GM23338 (cell line): ENCODE measurements around the gene MRPS14. TPM values are rescaled to one million over a fixed set of nuclear protein-coding genes. Genes with fewer than 3 reads are reported as not detected.

Experiments
- ATAC-seq: fragments of 200-7000 bp; cut with Tn5 transposase; 3 replicates; pipeline ENCODE4 v1.9.1; 2020
- DNase-seq: peaks from one replicate; pipeline ENCODE4 v3.0.0-alpha.2; 2015; ENCODE audit warnings: low spot score
- H2AFZ ChIP-seq: fragments of 200-600 bp; sonication (generic); 2 replicates; pipeline ENCODE4 v1.8.0; 2016; ENCODE audit warnings: antibody characterized with exemption, mild to moderate bottlenecking, moderate library complexity
- H3F3A ChIP-seq: fragments of 200-600 bp; sonication (generic); replicated peaks from 2 replicates; pipeline ENCODE4 v1.8.0; 2017; ENCODE audit warnings: antibody characterized with exemption, mixed run types, low read depth
- H3K27ac ChIP-seq: fragments of 200-600 bp; sonication (generic); 2 replicates; pipeline ENCODE4 v1.6.1; 2016; ENCODE audit warnings: low read depth
- H3K27me3 ChIP-seq: fragments of 200-600 bp; sonication (generic); 2 replicates; pipeline ENCODE4 v1.8.0; 2016; ENCODE audit warnings: mild to moderate bottlenecking, mixed run types, moderate library complexity; ENCODE audit not compliant: insufficient read depth
- H3K36me3 ChIP-seq: fragments of 200-600 bp; sonication (generic); 2 replicates; pipeline ENCODE4 v1.8.0; 2016; ENCODE audit warnings: mild to moderate bottlenecking; ENCODE audit not compliant: insufficient read depth
- H3K4me1 ChIP-seq: fragments of 200-600 bp; sonication (generic); 2 replicates; pipeline ENCODE4 v1.8.0; 2016; ENCODE audit warnings: mild to moderate bottlenecking, moderate library complexity; ENCODE audit not compliant: insufficient read depth
- H3K4me2 ChIP-seq: fragments of 200-600 bp; sonication (generic); 2 replicates; pipeline ENCODE4 v1.7.1; 2017; ENCODE audit warnings: mixed run types
- H3K4me3 ChIP-seq: fragments of 200-600 bp; sonication (generic); 2 replicates; pipeline ENCODE4 v1.6.1; 2016; ENCODE audit warnings: mixed run types
- H3K79me2 ChIP-seq: fragments of 200-600 bp; sonication (generic); replicated peaks from 2 replicates; pipeline ENCODE4 v1.8.0; 2017; ENCODE audit warnings: mild to moderate bottlenecking; ENCODE audit not compliant: insufficient read depth
- H3K9me2 ChIP-seq: fragments of 200-600 bp; sonication (generic); 2 replicates; pipeline ENCODE4 v1.8.0; 2017; ENCODE audit not compliant: insufficient read depth
- H4K20me1 ChIP-seq: fragments of 200-600 bp; sonication (generic); replicated peaks from 2 replicates; pipeline ENCODE4 v1.8.0; 2017; ENCODE audit warnings: mild to moderate bottlenecking; ENCODE audit not compliant: insufficient read depth
- H3K27ac Mint-ChIP-seq: 2 replicates; pipeline ENCODE4 v1.8.0; 2020; ENCODE audit warnings: inconsistent platforms, mild to moderate bottlenecking, moderate library complexity, mixed read lengths
- H3K27me3 Mint-ChIP-seq: 3 replicates; pipeline ENCODE4 v1.8.0; 2022; ENCODE audit warnings: low read depth, mild to moderate bottlenecking, moderate library complexity, mixed read lengths, inconsistent platforms; ENCODE audit not compliant: insufficient read depth, poor library complexity
- H3K36me3 Mint-ChIP-seq: 3 replicates; pipeline ENCODE4 v1.8.0; 2021; ENCODE audit warnings: low read depth, mild to moderate bottlenecking, inconsistent platforms, moderate library complexity, mixed read lengths
- H3K4me1 Mint-ChIP-seq: 3 replicates; pipeline ENCODE4 v1.8.0; 2020; ENCODE audit warnings: mild to moderate bottlenecking, inconsistent platforms, mixed read lengths
- H3K4me3 Mint-ChIP-seq: 3 replicates; pipeline ENCODE4 v1.8.0; 2021; ENCODE audit warnings: moderate library complexity, mild to moderate bottlenecking, inconsistent platforms, mixed read lengths
- H3K9me3 Mint-ChIP-seq: 3 replicates; pipeline ENCODE4 v1.8.0; 2020; ENCODE audit warnings: moderate library complexity, mild to moderate bottlenecking, inconsistent platforms, mixed read lengths
- CREB1 ChIP-seq: fragments of 250-450 bp; sonication (Bioruptor Pico); IDR thresholded peaks from 2 replicates; pipeline ENCODE4 v1.5.0; 2020; ENCODE audit warnings: low read depth, mild to moderate bottlenecking, moderate library complexity
- EZH2 ChIP-seq: fragments of 200-600 bp; sonication (generic); IDR thresholded peaks from one replicate; pipeline ENCODE4 v1.8.0; 2017; ENCODE audit warnings: antibody characterized with exemption, mild to moderate bottlenecking, low read depth; ENCODE audit not compliant: unreplicated experiment
- EZH2phosphoT487 ChIP-seq: fragments of 200-600 bp; sonication (generic); IDR thresholded peaks from one replicate; pipeline ENCODE4 v1.8.1; 2018; ENCODE audit warnings: antibody characterized with exemption; ENCODE audit not compliant: unreplicated experiment
- JUNB ChIP-seq: IDR thresholded peaks from one replicate; pipeline ENCODE4 v1.6.1; 2016; ENCODE audit warnings: antibody characterized with exemption; ENCODE audit not compliant: unreplicated experiment
- NANOG ChIP-seq: IDR thresholded peaks from 2 replicates; pipeline ENCODE4 v1.6.1; 2016; ENCODE audit warnings: antibody characterized with exemption, borderline replicate concordance
- POLR2AphosphoS5 ChIP-seq: IDR thresholded peaks from 2 replicates; pipeline ENCODE4 v1.6.1; 2016; ENCODE audit warnings: antibody characterized with exemption, low read depth
- polyA plus RNA-seq: library from polyadenylated mRNA; unstranded; fragments of >200 nt; fragmentation: Nextera tagmentation; extraction: Ambion mirVana; gene quantifications from 2 replicates; pipeline ENCODE4 v1.2.1, GENCODE V29; 2016
- total RNA-seq: library from RNA; depleted of rRNA; stranded (reverse); fragments of >200 nt; shearing (Covaris generic); gene quantifications from 2 replicates; pipeline ENCODE4 v1.2.3, GENCODE V29; 2014
- TF ChIP-seq, protein P1 (sequence below): fragments of 250-450 bp; sonication (Bioruptor Pico); IDR thresholded peaks from 2 replicates; pipeline ENCODE4 v1.5.0; 2020; ENCODE audit warnings: mild to moderate bottlenecking, moderate library complexity
- TF ChIP-seq, protein P2 (sequence below), 2 experiments: fragments of 200-600 bp in 1 of 2; sonication (generic) in 1 of 2; conservative IDR thresholded peaks; 2 replicates each; pipeline versions ENCODE4 v1.5.1 to v1.6.1; 2016 to 2017; ENCODE audit warnings: antibody characterized with exemption in 2 of 2, low read depth in 2 of 2, mild to moderate bottlenecking in 2 of 2, moderate library complexity in 1 of 2
- TF ChIP-seq, protein P3 (sequence below): IDR thresholded peaks from one replicate; pipeline ENCODE4 v1.6.1; 2018; ENCODE audit warnings: antibody characterized with exemption; ENCODE audit not compliant: unreplicated experiment

The MRPS14 gene
- total and polyA plus RNA-seq, 2 experiments from 2014 or later: 18.5 to 75.7 TPM

DNA sequence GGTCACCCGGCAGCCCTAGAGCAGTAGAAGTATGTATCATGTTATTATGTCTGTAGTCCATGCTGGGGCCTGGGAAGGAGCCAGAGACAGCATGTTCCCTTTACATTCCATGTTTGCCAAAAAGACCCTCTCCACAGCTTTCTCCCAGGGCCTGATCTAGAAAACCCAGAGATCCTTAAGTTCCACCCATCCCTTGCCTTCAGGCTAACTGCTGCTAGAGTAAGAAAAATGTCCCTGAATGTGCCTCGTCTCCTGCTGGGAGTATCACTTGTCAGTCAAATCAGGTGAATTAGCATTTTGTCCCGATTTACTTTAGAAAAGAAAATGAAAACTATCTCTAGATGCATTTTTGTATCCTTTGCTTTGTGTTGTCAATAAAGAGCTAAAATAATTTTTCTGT lies 13.3 kb upstream of the MRPS14 start:
- no peaks in the 10 kb centered on the region for H3K9me3 Mint-ChIP-seq
- no peaks in the 10 kb centered on the region for H4K20me1 ChIP-seq
- peak overlapping the region; percentile 15; the same call in 2 of the 3 replicates for H3K4me3 Mint-ChIP-seq
- no peaks in the 10 kb centered on the region for H3F3A ChIP-seq
- H3K4me1 Mint-ChIP-seq: peaks cover 23% of the 10 kb centered on the region
- H3K36me3 Mint-ChIP-seq: no peaks in the 10 kb centered on the region
- TF ChIP-seq JUNB: no peak
- no peak for TF ChIP-seq POLR2AphosphoS5
- no peak for TF ChIP-seq EZH2
- TF ChIP-seq, protein P1, sequence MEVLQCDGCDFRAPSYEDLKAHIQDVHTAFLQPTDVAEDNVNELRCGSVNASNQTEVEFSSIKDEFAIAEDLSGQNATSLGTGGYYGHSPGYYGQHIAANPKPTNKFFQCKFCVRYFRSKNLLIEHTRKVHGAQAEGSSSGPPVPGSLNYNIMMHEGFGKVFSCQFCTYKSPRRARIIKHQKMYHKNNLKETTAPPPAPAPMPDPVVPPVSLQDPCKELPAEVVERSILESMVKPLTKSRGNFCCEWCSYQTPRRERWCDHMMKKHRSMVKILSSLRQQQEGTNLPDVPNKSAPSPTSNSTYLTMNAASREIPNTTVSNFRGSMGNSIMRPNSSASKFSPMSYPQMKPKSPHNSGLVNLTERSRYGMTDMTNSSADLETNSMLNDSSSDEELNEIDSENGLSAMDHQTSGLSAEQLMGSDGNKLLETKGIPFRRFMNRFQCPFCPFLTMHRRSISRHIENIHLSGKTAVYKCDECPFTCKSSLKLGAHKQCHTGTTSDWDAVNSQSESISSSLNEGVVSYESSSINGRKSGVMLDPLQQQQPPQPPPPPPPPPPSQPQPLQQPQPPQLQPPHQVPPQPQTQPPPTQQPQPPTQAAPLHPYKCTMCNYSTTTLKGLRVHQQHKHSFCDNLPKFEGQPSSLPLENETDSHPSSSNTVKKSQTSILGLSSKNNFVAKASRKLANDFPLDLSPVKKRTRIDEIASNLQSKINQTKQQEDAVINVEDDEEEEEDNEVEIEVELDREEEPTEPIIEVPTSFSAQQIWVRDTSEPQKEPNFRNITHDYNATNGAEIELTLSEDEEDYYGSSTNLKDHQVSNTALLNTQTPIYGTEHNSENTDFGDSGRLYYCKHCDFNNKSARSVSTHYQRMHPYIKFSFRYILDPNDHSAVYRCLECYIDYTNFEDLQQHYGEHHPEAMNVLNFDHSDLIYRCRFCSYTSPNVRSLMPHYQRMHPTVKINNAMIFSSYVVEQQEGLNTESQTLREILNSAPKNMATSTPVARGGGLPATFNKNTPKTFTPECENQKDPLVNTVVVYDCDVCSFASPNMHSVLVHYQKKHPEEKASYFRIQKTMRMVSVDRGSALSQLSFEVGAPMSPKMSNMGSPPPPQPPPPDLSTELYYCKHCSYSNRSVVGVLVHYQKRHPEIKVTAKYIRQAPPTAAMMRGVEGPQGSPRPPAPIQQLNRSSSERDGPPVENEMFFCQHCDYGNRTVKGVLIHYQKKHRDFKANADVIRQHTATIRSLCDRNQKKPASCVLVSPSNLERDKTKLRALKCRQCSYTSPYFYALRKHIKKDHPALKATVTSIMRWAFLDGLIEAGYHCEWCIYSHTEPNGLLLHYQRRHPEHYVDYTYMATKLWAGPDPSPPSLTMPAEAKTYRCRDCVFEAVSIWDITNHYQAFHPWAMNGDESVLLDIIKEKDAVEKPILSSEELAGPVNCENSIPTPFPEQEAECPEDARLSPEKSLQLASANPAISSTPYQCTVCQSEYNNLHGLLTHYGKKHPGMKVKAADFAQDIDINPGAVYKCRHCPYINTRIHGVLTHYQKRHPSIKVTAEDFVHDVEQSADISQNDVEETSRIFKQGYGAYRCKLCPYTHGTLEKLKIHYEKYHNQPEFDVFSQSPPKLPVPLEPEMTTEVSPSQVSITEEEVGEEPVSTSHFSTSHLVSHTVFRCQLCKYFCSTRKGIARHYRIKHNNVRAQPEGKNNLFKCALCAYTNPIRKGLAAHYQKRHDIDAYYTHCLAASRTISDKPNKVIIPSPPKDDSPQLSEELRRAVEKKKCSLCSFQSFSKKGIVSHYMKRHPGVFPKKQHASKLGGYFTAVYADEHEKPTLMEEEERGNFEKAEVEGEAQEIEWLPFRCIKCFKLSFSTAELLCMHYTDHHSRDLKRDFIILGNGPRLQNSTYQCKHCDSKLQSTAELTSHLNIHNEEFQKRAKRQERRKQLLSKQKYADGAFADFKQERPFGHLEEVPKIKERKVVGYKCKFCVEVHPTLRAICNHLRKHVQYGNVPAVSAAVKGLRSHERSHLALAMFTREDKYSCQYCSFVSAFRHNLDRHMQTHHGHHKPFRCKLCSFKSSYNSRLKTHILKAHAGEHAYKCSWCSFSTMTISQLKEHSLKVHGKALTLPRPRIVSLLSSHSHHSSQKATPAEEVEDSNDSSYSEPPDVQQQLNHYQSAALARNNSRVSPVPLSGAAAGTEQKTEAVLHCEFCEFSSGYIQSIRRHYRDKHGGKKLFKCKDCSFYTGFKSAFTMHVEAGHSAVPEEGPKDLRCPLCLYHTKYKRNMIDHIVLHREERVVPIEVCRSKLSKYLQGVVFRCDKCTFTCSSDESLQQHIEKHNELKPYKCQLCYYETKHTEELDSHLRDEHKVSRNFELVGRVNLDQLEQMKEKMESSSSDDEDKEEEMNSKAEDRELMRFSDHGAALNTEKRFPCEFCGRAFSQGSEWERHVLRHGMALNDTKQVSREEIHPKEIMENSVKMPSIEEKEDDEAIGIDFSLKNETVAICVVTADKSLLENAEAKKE (CRISPR knock-in tag): peak; percentile 21; the same call in 1 of the 2 replicates
- TF ChIP-seq NANOG: no peak
- no peak for TF ChIP-seq CREB1
- TF ChIP-seq EZH2phosphoT487: no peak
- TF ChIP-seq, protein P2, sequence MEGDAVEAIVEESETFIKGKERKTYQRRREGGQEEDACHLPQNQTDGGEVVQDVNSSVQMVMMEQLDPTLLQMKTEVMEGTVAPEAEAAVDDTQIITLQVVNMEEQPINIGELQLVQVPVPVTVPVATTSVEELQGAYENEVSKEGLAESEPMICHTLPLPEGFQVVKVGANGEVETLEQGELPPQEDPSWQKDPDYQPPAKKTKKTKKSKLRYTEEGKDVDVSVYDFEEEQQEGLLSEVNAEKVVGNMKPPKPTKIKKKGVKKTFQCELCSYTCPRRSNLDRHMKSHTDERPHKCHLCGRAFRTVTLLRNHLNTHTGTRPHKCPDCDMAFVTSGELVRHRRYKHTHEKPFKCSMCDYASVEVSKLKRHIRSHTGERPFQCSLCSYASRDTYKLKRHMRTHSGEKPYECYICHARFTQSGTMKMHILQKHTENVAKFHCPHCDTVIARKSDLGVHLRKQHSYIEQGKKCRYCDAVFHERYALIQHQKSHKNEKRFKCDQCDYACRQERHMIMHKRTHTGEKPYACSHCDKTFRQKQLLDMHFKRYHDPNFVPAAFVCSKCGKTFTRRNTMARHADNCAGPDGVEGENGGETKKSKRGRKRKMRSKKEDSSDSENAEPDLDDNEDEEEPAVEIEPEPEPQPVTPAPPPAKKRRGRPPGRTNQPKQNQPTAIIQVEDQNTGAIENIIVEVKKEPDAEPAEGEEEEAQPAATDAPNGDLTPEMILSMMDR (conservative IDR thresholded peaks at IDR 0.05; ENCODE audit: low read depth in 2 of 2): no peak
- TF ChIP-seq, protein P3, sequence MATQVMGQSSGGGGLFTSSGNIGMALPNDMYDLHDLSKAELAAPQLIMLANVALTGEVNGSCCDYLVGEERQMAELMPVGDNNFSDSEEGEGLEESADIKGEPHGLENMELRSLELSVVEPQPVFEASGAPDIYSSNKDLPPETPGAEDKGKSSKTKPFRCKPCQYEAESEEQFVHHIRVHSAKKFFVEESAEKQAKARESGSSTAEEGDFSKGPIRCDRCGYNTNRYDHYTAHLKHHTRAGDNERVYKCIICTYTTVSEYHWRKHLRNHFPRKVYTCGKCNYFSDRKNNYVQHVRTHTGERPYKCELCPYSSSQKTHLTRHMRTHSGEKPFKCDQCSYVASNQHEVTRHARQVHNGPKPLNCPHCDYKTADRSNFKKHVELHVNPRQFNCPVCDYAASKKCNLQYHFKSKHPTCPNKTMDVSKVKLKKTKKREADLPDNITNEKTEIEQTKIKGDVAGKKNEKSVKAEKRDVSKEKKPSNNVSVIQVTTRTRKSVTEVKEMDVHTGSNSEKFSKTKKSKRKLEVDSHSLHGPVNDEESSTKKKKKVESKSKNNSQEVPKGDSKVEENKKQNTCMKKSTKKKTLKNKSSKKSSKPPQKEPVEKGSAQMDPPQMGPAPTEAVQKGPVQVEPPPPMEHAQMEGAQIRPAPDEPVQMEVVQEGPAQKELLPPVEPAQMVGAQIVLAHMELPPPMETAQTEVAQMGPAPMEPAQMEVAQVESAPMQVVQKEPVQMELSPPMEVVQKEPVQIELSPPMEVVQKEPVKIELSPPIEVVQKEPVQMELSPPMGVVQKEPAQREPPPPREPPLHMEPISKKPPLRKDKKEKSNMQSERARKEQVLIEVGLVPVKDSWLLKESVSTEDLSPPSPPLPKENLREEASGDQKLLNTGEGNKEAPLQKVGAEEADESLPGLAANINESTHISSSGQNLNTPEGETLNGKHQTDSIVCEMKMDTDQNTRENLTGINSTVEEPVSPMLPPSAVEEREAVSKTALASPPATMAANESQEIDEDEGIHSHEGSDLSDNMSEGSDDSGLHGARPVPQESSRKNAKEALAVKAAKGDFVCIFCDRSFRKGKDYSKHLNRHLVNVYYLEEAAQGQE: no peak
- ATAC-seq: peak; percentile 55
- H3K27ac ChIP-seq: no peak overlapping the region
- H3K79me2 ChIP-seq: no peaks in the 10 kb centered on the region
- no peaks in the 10 kb centered on the region for H3K9me2 ChIP-seq
- H3K27me3 Mint-ChIP-seq: peaks cover 1% of the 10 kb centered on the region
- peak overlapping the region; percentile 94; the same call in 1 of the 2 replicates for H2AFZ ChIP-seq
- H3K27ac Mint-ChIP-seq: no peak overlapping the region
- no peaks in the 10 kb centered on the region for H3K27me3 ChIP-seq
- peaks cover 17% of the 10 kb centered on the region for H3K4me1 ChIP-seq
- DNase-seq: peak; percentile 7
- H3K4me3 ChIP-seq: no peak overlapping the region
- no peaks in the 10 kb centered on the region for H3K36me3 ChIP-seq
- H3K4me2 ChIP-seq: peak overlapping the region; percentile 50; the same call in 1 of the 2 replicates
